Progenitor cell of endocrine pancreas (in vitro differentiated cells): ENCODE results near the gene KLF9. TPM values are rescaled to one million over a fixed set of nuclear protein-coding genes. Genes with fewer than 3 reads are reported as not detected.

Experiments
- DNase-seq: peaks from one replicate; pipeline ENCODE4 v3.0.0; 2021; ENCODE audit warnings: low spot score; ENCODE audit not compliant: unreplicated experiment
- H3K27ac Mint-ChIP-seq: 2 replicates; pipeline ENCODE4 v1.8.0; 2021; ENCODE audit warnings: mild to moderate bottlenecking, moderate library complexity, mixed read lengths
- H3K27me3 Mint-ChIP-seq: 2 replicates; pipeline ENCODE4 v1.8.0; 2021; ENCODE audit warnings: mixed read lengths
- H3K36me3 Mint-ChIP-seq: 2 replicates; pipeline ENCODE4 v1.8.0; 2022; ENCODE audit warnings: mixed read lengths; ENCODE audit not compliant: insufficient read depth
- H3K4me1 Mint-ChIP-seq: 2 replicates; pipeline ENCODE4 v1.8.0; 2021; ENCODE audit warnings: low read depth, mixed read lengths
- H3K4me3 Mint-ChIP-seq: 2 replicates; pipeline ENCODE4 v1.8.0; 2021; ENCODE audit warnings: low read depth, mild to moderate bottlenecking, moderate library complexity, mixed read lengths
- H3K9me3 Mint-ChIP-seq: 2 replicates; pipeline ENCODE4 v1.8.0; 2021; ENCODE audit warnings: low read depth, mixed read lengths
- CTCF ChIP-seq: fragments of 200-600 bp; sonication (generic); IDR thresholded peaks from one replicate; pipeline ENCODE4 v1.5.0; 2021; ENCODE audit warnings: antibody characterized with exemption, mild to moderate bottlenecking; ENCODE audit not compliant: unreplicated experiment
- total RNA-seq: library from RNA; stranded (reverse); gene quantifications from 2 replicates; pipeline ENCODE4 v1.2.1, GENCODE V29; 2021

The KLF9 gene
- total RNA-seq, 1 donor from 2014 or later, result 0.57 TPM

- TF ChIP-seq CTCF, result no peak
These were observed 14.2 kb downstream of the KLF9 start for GRCh38 chr9:70400107-70400892.

GRCh38 chr9:70399141-70399540 lies 15.3 kb downstream of the KLF9 start:
- no peak for TF ChIP-seq CTCF
- Mint-ChIP-seq H3K27me3 (peaks cover 3% of the 10 kb centered on the region), H3K27ac (no peak overlapping the region), H3K4me1 (no peaks in the 10 kb centered on the region), H3K4me3 (no peak overlapping the region), H3K36me3 (no peaks in the 10 kb centered on the region), H3K9me3 (no peaks in the 10 kb centered on the region)
- no peak for DNase-seq

More at GRCh38 chr9:70400107-70400892, 14.2 kb downstream of the KLF9 start:
- DNase-seq, result no peak
- no peak overlapping the region for H3K4me3 Mint-ChIP-seq
- H3K9me3 Mint-ChIP-seq, result no peaks in the 10 kb centered on the region
- no peak overlapping the region for H3K27ac Mint-ChIP-seq
- no peaks in the 10 kb centered on the region for H3K36me3 Mint-ChIP-seq
- no peaks in the 10 kb centered on the region for H3K4me1 Mint-ChIP-seq
- H3K27me3 Mint-ChIP-seq, result peaks cover 5% of the 10 kb centered on the region

GRCh38 chr9:70398145-70398556 lies 16.3 kb downstream of the KLF9 start:
- no peak for TF ChIP-seq CTCF
- Mint-ChIP-seq H3K36me3 (no peaks in the 10 kb centered on the region), H3K27ac (no peak overlapping the region), H3K4me3 (no peak overlapping the region), H3K4me1 (no peaks in the 10 kb centered on the region), H3K9me3 (no peaks in the 10 kb centered on the region), H3K27me3 (peaks cover 3% of the 10 kb centered on the region)
- DNase-seq, result no peak

- H3K4me3 Mint-ChIP-seq, result no peak overlapping the region
- H3K36me3 Mint-ChIP-seq, result no peaks in the 10 kb centered on the region
- no peak for TF ChIP-seq CTCF
- no peak for DNase-seq
- H3K27me3 Mint-ChIP-seq, result peaks cover 4% of the 10 kb centered on the region
- H3K9me3 Mint-ChIP-seq, result no peaks in the 10 kb centered on the region
- no peaks in the 10 kb centered on the region for H3K4me1 Mint-ChIP-seq
- no peak overlapping the region for H3K27ac Mint-ChIP-seq
These were observed 18.8 kb downstream of the KLF9 start for GRCh38 chr9:70395652-70396051.

GRCh38 chr9:70392850-70393249 lies 21.6 kb downstream of the KLF9 start:
- Mint-ChIP-seq H3K4me3 (no peak overlapping the region), H3K4me1 (no peaks in the 10 kb centered on the region), H3K9me3 (no peaks in the 10 kb centered on the region), H3K27ac (no peak overlapping the region), H3K27me3 (peaks cover 9% of the 10 kb centered on the region), H3K36me3 (no peaks in the 10 kb centered on the region)
- no peak for DNase-seq
- no peak for TF ChIP-seq CTCF
